HG02870 (cell line): ENCODE results near the gene ANGPTL1.
"Not testable (repeated sequence)": the region's sequence is repeated elsewhere in the genome, so short reads cannot be mapped to it uniquely, and the experiment has no call there.

Experiments used
- ATAC-seq: cut with Tn5 transposase; IDR thresholded peaks from one replicate; pipeline ENCODE4 v1.9.1; 2021; ENCODE audit warnings: mild to moderate bottlenecking, moderate library complexity; ENCODE audit not compliant: unreplicated experiment

ANGPTL1 gene

DNA sequence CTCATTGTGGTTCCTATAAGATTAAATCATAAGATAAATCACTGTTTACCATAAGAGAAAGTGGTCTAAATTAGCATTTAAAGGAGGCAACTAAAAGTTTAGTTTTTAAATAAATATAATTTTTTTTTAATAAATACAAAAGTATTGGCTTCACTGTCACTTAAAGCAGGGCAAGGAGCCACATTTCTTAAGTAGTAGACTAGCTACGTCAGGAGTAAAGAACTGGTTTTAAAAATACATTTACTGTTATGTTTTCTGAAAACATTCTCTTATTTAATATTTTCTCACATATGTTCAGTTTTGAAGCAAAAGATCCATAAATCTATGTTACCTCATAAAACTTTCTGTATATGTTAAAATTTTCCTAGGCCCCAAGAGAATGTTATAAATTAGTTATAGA is 2.2 kb downstream of the ANGPTL1 start:
- no peak for ATAC-seq

DNA sequence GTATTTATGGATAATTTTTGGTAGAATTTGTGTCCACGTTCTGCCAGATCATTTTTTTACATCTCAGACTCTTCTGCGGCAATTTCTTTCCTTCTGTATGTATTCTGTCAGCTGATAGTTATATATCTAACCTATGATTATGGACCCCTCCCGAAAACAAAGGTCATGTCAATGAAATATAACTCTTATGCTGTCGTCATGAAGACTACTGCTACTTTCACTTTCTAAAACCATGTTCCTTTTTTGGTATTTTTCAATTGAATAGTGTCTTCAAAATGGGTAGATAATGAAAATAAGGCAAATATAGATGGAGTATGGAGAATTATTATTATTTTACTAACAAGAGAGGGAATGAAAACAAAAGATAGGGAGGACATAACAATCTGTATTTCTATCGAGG is 3.2 kb downstream of the ANGPTL1 start:
- no peak for ATAC-seq

DNA sequence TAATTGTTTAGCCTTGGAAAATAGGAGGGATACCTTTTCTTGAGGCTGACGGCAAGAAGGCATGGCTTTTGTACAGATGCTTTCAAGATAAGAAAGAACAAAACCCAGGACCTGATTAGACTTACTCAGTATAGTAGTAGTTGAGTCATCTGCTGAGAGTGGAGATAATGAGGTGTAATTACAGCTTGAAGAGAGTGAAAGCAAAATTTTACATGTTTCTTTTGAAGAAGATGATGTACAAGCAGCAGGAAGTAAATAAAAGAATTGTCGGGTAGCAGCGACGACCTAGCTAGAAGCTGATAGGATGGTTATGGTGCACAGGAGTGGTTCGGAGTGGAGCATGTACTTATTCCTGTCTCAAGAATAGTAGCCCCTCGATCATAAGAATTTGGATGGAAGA is 6.6 kb downstream of the ANGPTL1 start:
- ATAC-seq: no peak

DNA sequence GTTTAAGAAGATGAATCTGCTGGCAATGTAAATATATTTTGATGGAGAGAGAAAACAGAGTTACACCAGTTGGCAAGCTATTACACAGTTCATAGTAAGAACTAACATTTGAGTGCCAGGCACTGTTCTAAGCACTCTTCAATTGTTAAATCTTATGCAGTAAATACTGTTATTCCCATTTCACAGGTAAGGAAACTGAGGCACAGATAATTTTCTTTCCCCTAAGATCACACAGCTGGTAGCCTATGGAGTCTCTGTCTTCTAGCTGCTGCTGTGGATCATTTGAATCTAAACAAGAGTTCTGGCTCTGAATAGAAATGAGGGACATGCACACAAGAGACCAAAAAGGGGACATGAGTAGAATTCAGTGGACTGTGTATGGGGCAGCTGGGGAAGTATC is 8.0 kb downstream of the ANGPTL1 start:
- no peak for ATAC-seq

DNA sequence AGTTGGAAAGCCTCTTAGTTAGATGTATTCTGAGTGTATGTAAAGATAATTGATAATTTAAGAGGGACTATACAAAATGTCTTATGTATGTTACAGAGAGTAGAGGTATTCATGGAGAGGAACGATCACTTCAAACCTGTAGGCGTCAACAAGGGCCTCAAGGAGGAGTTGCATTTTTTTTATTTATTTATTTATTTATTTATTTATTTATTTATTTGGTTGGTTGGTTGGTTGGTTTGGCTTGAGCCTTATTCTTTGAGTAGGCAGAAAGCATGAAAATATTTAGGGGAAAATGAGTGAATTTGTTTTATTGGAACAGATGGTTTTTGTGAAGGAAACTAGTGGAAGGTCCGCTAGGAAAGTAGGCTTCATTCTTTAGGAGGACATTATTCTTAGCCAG is 8.5 kb downstream of the ANGPTL1 start:
- ATAC-seq: no peak

DNA sequence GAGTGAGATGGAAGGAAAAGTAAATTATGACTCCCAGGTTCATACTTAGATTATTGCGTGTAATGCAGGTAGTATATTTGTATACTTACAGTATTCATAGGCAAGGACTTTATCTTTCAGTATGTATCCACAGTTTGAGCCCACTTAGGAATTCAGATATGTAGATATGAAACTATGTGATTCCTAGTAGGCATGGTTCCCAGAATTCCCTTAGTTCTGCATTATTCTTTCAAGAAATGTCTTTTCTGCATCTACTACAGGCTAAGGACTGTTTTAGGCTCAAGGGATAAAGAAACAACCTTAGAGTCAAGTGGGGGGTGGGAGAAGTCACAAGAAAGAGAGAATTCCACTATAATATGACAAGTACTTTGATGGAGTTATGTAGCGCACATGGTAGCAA is 13.8 kb downstream of the ANGPTL1 start:
- no peak for ATAC-seq

DNA sequence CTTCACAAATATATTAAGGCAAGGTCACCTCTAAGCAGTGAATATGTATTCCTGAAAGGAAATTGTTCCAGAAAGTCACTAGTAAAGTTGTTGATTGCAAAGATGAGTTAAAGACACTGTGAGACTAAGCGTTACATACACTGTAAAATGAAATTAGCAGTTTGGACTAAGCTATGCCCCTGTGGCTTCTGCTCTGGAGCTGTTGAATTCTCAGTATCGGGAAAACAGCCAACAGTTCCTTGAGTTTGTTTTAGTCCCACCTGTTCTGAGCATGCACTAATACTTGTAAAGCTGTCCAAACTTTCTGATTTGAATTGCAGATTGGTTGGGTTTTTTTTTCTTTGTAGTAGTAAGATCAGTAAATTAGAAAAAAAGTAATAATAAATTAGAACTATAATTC is 21.0 kb downstream of the ANGPTL1 start:
- no peak for ATAC-seq

DNA sequence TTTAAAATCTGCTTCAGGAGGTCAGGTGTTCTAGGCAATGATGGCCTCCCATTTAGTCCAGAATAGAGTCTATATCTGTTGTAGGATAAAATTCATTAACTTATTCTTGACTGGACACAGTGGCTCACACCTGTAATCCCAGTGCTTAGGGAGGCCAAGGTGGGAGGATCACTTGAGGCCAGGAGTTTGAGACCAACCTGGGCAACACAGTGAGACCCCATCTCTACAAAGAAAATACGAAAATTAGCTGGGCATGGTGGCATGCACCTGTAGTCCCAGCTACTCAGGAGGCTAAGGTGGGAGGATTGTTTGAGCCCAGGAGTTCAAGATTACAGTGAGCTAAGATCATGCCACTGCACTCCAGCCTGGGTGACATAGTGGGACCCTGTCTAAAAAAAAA is 23.0 kb downstream of the ANGPTL1 start:
- ATAC-seq: not testable (repeated sequence)

DNA sequence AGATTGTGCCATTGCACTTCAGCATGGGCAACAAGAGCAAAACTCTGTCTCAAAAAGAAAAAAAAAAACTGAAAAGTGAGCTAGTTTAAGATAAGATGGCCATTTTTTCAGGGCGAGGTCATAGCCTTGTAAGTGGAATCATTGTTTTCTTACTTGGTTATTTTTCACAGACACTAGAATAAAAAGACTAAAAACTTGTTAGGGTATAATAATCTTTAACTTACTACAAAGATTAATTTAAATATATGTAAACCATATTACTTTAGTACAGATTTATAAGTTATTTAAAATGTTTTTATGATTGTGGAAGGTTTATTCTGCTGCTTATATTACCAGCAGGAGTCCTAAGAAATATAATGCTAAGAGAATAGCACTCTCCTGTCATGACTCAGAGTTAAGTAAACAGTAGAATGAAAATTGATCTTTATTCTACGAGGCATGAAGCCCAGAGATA is 23.5 kb downstream of the ANGPTL1 start:
- ATAC-seq: no peak

DNA sequence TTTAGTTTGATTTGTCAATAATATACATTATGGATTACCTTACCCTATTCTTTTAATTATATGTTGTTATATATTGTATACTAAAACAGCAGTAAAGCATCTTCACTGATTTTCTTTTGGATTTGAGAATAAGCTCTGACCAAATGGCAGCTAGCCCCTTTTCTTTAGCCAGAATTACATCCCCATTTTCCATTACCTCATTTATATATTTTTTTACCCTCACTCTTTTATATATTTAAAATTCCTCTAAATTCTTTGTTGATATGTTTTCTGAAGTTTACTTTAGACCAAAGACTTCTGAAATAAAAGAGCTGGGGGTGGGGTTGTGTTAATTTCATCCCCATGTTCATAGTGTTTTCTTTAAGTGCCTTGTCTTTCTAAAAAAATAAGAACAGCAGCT is 24.6 kb downstream of the ANGPTL1 start:
- ATAC-seq: no peak

DNA sequence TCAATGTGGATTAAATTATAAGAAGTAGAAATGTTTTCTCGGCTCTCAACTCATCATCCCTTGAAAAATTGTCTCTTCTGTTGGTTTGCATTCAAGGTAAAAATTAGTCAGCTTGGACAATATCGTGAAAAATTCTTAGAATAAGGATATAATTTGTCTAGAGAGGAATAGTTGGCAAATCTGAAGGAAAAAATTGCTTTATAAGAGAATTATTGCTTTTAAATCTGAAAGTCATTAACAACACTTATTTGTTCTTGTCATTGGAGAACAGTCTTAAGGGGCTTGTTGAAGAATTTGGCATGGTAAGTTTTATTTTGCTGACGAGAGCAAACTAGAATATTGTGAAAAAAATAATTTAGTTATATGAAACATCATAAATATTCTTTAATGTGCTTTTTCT is 26.4 kb downstream of the ANGPTL1 start:
- ATAC-seq: no peak

DNA sequence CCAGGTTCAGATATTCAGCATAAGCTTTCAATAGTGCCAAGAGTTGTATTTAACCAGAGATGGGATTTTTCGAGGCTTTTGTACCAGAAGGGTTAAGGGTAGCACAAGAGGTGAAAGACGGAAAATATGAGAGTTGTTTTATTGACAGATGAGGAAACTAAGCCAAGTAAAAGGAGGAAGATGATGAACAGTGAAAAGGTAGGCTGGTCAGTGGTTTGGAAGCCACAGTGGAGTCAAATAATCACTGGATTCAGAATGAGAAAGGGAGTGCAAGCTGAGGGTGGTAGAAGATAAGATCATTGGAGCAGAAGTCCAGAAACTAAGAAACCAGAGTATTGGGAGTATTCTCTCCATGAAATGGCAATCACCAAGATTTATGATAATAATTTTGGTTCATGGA is 45.7 kb downstream of the ANGPTL1 start:
- ATAC-seq: no peak

DNA sequence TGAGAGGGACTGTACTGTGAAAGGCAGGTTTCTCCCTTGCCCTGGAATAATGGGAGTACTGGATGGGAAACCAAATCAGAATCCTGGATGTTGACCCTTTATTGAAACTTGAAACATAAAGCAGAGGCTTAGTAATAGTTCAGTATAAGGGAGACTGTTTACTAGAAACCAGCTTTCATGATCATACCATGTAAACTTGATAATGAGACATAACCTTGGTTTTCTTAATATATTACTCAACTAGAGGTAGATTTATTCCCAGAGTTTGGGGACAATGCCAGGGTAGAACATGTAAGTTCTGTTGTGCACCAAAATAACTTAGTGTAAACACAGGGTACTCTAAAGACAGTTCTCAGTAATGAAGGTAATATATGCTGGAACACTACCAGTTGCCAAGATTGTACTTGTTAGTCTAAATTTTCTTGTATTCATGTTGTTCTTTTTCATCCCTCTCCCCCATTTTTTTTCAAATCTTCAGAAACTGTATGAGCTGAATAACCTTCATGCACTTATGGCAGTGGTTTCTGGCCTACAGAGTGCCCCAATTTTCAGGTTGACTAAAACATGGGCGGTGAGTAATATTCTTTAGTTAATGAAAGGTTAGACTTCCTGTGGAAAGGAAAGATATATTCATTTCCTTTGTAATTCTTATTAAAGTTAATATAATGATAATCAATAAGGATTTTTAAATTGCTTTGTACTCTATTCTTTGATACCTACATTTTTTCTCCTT is 49.6 kb downstream of the ANGPTL1 start:
- peak; percentile 48 for ATAC-seq

DNA sequence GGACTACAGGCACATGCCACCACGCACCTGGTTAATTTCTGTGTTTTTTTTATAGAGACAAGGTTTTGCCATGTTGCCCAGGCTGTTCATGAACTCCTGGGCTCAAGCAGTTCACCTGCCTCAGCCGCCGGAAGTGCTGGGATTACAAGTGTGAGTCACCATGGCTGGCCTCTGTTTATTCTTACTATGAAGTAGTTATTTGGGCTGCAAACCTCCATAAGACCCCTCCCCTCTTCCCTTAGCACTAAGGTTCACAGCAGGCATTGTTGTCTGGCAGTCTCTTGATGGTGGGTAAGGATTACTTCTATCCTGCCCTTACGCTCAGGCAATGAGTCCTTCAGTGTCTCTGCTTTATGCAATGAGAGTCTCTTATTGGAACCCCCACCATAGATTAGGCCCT is 51.8 kb downstream of the ANGPTL1 start:
- ATAC-seq: no peak

DNA sequence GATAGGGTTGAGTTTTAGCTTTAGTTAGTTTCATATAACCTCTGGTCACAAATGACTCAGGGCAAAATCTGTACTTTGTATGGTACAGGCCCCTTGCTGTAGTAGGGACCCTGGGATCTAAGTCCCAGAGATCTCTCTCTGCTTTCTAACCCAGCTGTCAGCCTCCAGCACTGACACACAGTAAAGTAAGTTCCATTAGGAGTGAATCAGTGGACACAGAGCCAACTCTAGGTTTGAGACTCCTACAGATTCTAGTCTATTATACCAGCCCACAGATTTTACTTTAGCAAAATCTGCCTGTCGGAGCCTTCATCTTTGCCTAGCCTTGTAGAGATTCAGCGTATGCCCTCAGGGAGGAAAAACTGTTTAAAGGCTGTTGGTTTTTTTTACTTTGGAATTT is 52.5 kb downstream of the ANGPTL1 start:
- no peak for ATAC-seq

DNA sequence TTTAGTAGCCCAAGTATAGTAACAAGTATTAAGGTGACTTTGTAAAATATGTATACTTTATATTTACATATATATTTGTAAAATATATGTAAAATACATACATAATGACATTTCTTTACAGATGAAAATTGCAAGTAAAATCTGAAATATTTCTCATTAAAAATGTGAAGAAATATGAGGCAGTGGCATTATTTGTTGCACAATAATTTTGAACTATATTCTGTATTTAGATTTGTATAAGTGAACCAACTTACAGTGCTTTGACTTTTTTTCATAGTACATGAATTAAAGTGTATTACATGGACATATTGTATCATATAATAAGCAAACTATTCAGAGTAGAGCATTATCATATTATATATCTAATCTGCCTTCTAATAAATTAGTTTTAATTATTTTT is 60.3 kb downstream of the ANGPTL1 start:
- ATAC-seq: no peak

DNA sequence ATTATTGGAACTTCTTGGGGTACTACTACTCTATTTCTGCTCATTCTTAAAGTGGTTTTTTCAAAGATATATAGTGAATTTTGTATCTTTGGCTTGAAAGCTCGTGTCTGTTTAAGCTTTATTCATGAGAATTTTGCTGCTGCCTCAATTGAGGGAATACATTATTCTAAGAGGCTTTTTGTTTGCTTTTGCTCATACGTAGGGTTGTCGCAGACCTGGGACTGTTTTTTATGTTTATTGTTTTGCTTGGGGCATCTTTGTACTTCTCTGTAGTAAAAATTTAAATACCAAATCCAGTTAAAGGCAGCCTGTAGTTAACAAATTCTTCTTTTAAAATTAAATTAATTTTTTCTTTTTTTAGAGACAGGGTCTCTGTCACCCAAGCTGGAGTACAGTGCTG is 62.3 kb downstream of the ANGPTL1 start:
- ATAC-seq: no peak

DNA sequence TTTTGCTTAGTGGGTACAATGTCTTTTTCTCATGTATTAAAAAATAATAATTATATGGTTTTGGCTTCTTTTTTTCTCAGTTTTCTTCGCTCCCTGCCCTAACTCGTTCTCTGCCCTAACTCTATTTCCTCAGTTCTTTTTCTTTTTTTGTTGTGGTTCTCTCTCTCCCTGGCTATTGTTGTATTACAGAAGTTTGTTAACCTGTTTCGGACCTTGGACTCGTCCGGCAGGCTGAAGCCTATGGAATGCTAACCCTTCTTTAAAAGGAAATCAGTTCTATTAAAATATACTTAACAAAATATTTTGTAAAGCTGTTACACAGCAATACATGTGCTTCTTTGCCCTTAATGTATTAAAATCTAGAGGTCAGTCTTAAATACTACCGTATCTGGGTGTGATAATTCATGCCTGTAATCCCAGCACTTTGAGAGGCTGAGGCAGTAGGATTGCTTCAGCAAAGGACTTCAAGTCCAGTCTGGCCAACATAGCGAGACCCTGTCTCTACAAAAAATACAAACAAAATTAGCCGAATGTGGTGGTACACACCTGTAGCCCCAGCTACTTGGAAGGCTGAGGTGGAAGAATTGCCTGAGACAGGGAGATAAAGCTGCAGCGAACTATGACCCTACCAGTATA is 64.1 kb downstream of the ANGPTL1 start:
- ATAC-seq: no peak

DNA sequence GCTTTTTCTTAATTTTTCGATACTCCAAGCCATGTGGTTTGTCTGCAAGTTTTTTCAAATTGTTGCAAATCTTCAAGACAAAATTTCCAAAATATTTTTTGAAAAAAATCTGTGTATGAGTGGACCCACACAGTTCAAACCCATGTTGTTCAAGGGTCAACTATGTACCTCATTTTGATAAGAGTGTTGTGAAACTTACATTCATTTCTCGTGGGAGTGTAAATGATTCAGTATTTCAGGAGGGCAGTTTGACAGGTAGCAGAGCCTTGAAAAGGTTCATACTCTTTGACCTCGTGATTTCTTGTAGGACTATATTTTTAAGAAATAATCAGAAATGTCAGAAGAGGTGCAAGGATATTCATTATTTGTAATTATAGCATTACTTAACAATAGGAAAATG is 68.0 kb downstream of the ANGPTL1 start:
- no peak for ATAC-seq
